Measurements from ENCODE around the gene STEAP3.

Gene STEAP3

GRCh38 chr2:119224391-119225104 is 914 bp downstream of the STEAP3 start:
- in situ Hi-C loops (cut with MboI; ENCODE audit: low sequenced_read_pairs), result no loop called here

- in situ Hi-C loops (cut with MboI; ENCODE audit: low sequenced_read_pairs), result no loop called here
These were observed 1.7 kb downstream of the STEAP3 start for GRCh38 chr2:119225105-119225865.

GRCh38 chr2:119225926-119226325 is 2.3 kb downstream of the STEAP3 start:
- in situ Hi-C loops (cut with MboI; ENCODE audit: low sequenced_read_pairs), result no loop called here

GRCh38 chr2:119227346-119227745 is 3.7 kb downstream of the STEAP3 start:
- in situ Hi-C loops (cut with MboI; ENCODE audit: low sequenced_read_pairs), result no loop called here

GRCh38 chr2:119228136-119228535 is 4.5 kb downstream of the STEAP3 start:
- in situ Hi-C loops (cut with MboI; ENCODE audit: low sequenced_read_pairs), result no loop called here

DNA sequence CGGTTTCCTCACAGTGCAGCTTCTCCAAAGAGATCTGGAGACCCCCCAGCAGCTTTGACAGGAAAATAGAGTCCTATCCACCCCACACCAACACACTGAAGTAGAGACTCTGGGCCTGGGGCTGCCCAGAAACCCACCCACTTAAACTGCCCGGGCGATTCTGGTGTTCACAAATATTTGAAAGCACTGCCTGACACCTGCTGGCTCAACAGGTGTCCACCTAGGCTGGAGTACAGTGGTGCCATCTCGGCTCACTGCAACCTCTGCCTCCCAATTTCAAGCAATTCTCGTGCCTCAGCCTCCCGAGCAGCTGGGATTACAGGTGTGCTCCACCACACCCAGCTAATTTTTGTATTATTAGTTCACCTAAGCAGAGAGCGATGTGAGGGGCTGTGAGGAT is 5.3 kb downstream of the STEAP3 start:
- in situ Hi-C loops (cut with MboI; ENCODE audit: low sequenced_read_pairs), result no loop called here

GRCh38 chr2:119229716-119230115 is 6.1 kb downstream of the STEAP3 start:
- in situ Hi-C loops (cut with MboI; ENCODE audit: low sequenced_read_pairs), result no loop called here

DNA sequence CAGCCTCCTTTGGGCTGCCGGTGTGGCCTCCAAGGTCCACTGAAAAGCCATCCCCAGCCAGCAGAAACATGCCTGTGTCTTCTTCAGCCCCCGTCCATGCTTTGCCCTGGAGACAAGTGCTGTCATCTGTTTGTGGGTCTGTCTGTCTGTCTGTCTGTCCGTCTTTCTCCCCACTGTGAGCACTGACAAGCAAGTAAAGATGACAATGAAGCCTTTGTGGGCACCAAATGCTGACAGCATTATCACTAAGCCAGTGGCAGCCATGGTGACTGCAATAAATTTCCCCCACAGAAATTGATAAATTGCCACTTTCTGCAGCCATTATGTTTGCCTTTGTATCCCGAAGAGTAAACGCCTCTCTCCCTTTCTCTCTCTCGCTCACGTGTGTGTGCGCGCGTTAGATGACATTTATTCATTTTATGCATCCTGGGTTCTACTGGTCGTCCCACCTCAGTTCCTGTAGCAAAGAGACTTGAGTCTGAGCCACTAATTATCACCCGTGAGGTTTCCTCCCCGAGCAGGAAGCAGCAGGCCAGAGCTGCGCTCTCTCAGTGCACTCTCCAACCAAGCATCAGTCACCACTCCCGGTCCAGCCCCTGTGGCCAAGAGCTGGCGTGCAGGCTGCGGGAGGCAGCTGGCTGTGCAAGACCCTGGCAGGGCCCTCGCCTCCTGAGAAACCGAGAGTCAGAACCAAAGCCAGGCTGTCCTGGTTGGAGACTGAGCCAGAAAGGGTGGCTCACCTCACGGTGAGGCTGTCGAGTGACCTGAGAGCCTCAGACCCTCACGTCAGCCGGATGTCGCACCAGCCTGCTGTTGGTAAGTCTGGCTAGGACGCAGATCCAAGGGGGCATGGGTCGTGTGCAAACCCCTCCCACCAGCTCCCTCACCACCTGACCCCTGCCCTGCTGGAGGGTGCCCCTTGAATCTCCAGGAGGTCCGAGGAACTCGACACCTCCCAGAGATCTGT is 6.9 kb downstream of the STEAP3 start:
- in situ Hi-C loops (cut with MboI; ENCODE audit: low sequenced_read_pairs), result no loop called here

GRCh38 chr2:119231975-119232665 is 8.5 kb downstream of the STEAP3 start:
- in situ Hi-C loops (cut with MboI; ENCODE audit: low sequenced_read_pairs), result no loop called here

- in situ Hi-C loops (cut with MboI; ENCODE audit: low sequenced_read_pairs), result no loop called here
These were observed 9.0 kb downstream of the STEAP3 start for GRCh38 chr2:119232666-119232993.

DNA sequence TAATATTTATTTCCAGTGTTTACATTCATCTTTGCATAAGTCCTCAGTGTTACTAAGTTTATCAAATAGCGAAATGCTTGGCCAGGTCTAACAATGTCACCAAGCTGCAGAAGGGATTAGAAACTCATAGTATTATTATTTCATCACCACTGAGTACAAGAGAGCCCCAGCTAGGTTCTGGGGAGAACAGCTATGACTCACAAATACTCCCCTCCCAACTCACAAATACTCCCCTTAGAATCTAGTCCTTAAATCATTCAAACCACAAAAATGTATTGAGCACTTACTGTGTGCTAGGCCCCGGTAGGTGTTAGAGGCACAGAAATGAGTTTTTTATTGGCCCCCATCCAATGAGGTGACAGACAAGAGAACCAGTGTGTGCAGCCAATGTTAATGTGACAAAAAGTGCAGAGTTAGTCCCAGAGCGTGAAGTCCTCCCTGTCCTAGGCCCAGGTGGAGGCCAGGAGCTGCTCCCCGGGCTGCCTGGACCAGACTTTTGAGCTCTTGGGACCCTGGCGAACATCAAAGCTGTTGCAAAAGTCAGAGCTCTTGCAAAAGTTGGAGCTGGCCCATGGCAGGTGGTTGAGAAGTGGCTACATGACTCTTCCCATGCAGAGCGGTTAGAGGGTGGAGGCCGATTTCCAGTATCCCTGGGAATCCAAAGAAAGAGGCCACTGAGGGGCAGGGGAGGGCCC is 9.8 kb downstream of the STEAP3 start:
- in situ Hi-C loops (cut with MboI; ENCODE audit: low sequenced_read_pairs), result no loop called here

GRCh38 chr2:119234021-119235019 is 10.7 kb downstream of the STEAP3 start:
- in situ Hi-C loops (cut with MboI; ENCODE audit: low sequenced_read_pairs), result no loop called here

DNA sequence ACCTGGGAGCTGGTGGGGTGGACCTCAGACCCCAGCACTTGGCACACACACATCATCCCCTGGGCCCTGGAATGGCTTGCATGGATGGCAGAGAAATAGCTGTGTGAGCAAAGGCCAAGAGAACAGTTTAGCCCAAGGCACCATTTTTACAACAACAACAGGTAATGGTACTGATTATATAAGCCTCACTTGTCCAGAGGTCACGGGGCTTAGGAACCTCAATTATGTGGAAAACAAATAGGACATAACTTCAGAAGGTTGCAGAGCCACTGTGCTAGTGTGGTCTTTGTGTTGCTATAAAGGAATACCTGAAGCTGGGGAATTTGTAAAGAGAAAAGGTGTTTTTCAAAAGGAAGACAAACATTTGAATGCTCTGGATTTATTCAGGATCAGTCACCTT is 13.2 kb downstream of the STEAP3 start:
- in situ Hi-C loops (cut with MboI; ENCODE audit: low sequenced_read_pairs), result no loop called here

DNA sequence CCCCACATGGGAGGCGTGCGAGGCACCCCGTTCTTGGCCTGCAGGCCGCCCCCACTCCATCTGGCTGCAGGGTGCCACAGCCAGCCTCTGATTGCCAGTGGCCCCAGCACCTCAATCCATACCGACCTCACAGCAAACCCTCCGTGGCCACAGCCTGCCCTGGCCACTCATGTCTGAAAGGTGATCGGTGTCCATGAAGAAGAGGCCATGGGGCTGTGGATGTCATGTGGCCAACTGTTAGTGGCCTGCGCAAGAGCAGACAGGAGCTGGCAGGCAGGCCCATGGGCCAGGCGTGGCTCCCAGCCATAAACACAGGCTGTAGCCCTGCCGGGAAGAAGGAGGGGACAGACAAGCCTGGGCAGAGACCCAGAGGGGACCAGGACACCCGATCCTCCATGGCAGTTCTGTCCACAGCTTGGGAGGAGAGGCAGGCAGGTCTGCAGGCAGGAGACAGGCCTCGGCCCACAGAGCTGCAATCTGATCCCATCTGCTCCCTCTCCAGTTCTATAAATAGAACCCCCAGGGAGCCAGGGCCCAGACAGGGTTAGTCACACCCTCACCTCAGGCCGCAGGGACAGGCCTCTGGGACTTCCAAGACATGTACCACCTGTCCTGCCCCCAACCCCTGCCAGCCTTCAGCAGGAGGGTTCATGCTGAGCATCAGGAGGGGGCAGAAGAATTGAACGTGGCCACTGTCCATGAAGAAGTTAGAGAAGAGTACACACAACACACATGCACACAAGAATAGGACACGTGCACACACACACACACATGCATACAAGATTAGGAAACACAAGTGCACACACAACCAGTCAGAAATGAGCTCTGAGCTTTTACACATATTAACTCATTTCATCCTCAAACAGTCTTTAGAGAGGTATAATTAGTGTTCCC is 16.9 kb downstream of the STEAP3 start:
- in situ Hi-C loops (cut with MboI; ENCODE audit: low sequenced_read_pairs), result no loop called here

- in situ Hi-C loops (cut with MboI; ENCODE audit: low sequenced_read_pairs), result no loop called here
These were observed 17.5 kb downstream of the STEAP3 start for GRCh38 chr2:119241205-119241532.

DNA sequence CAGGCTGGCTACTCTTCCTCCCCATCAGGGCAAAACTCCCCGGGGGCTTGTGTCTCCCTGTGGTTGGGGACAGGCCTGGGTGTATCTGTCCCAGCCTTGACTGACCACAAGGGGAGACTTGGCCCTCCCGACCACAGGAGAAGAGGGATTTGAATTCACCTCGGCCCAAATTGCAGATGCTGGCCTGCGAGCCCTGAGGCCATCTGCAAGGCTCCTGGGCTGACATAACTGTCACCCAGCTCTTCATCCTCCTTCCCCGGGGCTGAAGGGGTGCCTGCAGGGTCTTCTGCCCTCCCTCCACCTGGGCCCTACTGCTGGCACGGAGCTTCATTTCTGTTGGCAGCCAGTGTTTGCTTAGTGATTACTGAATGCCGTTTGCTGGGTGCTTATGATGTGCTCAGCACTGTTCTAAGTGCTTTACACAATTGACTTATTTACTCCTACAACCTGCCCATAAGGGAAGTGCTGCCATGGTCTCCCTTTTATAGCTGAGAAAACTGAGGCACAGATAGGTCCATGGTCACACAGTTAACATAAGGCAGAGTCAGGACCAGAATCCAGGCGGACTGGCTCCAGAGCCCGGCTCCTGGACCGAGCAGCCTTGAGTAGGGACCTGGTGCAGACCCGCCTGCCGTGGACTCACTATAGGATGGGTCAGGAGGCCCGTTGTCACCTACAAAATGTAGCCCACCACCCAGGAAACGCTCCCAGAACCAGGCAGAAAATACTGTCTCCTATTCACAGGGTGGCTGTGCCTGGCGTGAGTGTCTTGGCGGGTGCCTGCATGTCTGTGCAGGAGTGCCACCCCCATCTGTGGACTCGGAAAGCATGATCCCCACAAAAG is 18.9 kb downstream of the STEAP3 start:
- in situ Hi-C loops (cut with MboI; ENCODE audit: low sequenced_read_pairs), result no loop called here

DNA sequence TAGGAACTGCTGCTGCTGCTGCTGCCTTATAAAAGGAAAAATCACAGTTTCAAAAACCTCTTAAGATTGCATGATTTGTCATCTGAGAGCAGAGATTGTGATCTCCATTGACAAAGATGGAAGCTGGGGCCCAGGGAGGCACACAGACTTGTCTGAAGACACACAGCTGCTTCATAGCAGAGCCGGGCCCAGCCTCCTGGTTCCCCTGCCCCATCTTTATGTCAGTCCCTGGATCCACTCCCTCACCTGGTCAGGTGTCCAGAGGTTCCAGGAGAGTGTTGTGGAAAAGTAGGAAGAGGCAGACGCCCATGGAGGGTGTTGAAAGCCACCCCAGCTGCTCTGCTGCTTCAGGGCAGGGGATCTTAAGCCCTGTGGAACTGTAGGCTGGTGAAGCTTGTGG is 20.0 kb downstream of the STEAP3 start:
- in situ Hi-C loops (cut with MboI; ENCODE audit: low sequenced_read_pairs), result no loop called here
